Measurements from ENCODE around the gene RGR. TPM values are rescaled to one million over a fixed set of nuclear protein-coding genes. Genes with fewer than 3 reads are reported as not detected.

RGR gene
- polyA plus RNA-seq, 3 donors = not detected

DNA sequence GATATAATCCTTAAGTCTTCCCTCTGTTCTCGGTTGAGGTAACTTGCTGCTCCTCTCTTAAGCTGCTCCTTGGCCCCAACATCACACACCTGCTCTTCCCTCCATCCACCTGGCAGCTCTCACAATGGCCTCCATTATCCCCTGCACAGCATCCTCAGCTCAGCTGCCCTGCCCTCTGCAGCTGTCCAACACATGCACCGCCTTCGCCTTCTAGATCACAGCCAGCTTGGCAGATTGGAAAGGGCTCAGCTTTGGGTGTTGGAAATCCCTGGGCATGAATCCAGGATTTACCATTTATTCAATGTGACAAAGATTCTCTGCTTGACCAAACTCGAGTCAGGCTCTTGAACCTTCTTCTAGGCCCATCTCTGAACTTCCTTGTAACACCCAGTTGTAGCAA is 20.6 kb downstream of the RGR start:
- H3K4me2 ChIP-seq (replicated peaks; ENCODE audit: extremely low read depth, low read length, poor library complexity, severe bottlenecking) = no peak overlapping the region
- TF ChIP-seq, protein P1, sequence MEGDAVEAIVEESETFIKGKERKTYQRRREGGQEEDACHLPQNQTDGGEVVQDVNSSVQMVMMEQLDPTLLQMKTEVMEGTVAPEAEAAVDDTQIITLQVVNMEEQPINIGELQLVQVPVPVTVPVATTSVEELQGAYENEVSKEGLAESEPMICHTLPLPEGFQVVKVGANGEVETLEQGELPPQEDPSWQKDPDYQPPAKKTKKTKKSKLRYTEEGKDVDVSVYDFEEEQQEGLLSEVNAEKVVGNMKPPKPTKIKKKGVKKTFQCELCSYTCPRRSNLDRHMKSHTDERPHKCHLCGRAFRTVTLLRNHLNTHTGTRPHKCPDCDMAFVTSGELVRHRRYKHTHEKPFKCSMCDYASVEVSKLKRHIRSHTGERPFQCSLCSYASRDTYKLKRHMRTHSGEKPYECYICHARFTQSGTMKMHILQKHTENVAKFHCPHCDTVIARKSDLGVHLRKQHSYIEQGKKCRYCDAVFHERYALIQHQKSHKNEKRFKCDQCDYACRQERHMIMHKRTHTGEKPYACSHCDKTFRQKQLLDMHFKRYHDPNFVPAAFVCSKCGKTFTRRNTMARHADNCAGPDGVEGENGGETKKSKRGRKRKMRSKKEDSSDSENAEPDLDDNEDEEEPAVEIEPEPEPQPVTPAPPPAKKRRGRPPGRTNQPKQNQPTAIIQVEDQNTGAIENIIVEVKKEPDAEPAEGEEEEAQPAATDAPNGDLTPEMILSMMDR (IDR thresholded peaks at IDR 0.05) = no peak
- H3K4me1 Mint-ChIP-seq = no peaks in the 10 kb centered on the region
- no peak for DNase-seq
- no peak overlapping the region for H3K27ac Mint-ChIP-seq
- H3K4me1 ChIP-seq (ENCODE audit: control insufficient read depth in 1 of 2, insufficient read depth in 2 of 2, low read length in 2 of 2) = no peaks in the 10 kb centered on the region
- 87% methylated on average over 4 of the region's 4 CpGs for WGBS (ENCODE audit: insufficient coverage)
- no peaks in the 10 kb centered on the region for H3K36me3 Mint-ChIP-seq
- intact Hi-C loops (cut with micrococcal nuclease) = loop anchor here in 1 of 2 donors (2.0 kb wide), 1 partner anchor 271 kb away; no protein-coding TSS in a partner anchor
- H3K9me3 ChIP-seq (replicated peaks in 1 of 2; ENCODE audit: control insufficient read depth in 1 of 2, insufficient read depth in 1 of 2, low read length in 2 of 2) = no peaks in the 10 kb centered on the region
- no peak overlapping the region for H3K4me3 ChIP-seq (replicated peaks in 1 of 3; ENCODE audit: low read depth in 2 of 3, low read length in 3 of 3)
- H3K4me3 Mint-ChIP-seq = no peak overlapping the region
- H3K36me3 ChIP-seq (replicated peaks in 1 of 2; ENCODE audit: control insufficient read depth in 1 of 2, insufficient read depth in 2 of 2, low read length in 2 of 2) = no peaks in the 10 kb centered on the region
- H3K9me3 Mint-ChIP-seq = no peaks in the 10 kb centered on the region
- H4K20me1 ChIP-seq (ENCODE audit: insufficient read depth, low read length) = no peaks in the 10 kb centered on the region
- H3K9ac ChIP-seq (ENCODE audit: insufficient read depth, low read length, poor library complexity, severe bottlenecking) = no peak overlapping the region
- H3K79me2 ChIP-seq (ENCODE audit: insufficient read depth, low read length) = no peaks in the 10 kb centered on the region
- no peak overlapping the region for H3K27ac ChIP-seq (ENCODE audit: low read depth in 1 of 2, low read length in 2 of 2)
- peaks cover 2 to 5% (median 5%) of the 10 kb centered on the region in 3 donors for H3K27me3 Mint-ChIP-seq (ENCODE audit: low read depth in 3 of 3)
- H3K27me3 ChIP-seq (ENCODE audit: control insufficient read depth in 2 of 2, insufficient read depth in 2 of 2, low read length in 2 of 2) = no peaks in the 10 kb centered on the region
- H2AFZ ChIP-seq (ENCODE audit: insufficient read depth, low read depth, low read length, poor library complexity, severe bottlenecking) = no peak overlapping the region

DNA sequence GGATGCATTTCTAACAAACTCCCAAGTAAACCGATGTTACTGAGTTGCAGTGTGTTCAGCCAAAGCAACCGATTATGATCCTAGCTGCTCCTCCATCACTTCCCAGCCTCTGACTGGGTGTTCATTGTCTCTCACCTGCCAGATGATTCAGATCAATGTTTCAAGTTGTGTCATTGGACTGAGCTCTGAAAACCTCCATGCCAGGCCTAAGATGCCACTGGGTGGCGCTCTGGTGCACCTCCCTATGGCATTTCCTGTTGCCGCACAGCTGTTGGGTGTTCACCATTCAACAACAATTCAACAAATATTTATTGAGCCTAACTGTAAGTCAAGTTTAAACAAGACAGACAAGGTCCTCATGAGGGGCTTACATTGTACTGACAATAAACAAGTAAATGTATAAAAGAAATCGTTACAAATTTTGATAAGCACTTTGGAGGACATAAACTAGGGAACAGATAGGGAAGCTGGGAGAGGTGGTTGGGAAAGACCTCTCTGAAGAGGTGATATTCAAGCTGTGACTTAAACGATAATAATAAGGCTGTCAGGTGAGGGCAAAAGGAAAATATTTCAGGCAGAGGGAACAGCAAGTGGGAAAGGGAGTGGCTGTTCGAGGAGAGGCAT is 22.8 kb downstream of the RGR start:
- H3K79me2 ChIP-seq (ENCODE audit: insufficient read depth, low read length) = no peaks in the 10 kb centered on the region
- H4K20me1 ChIP-seq (ENCODE audit: insufficient read depth, low read length) = no peaks in the 10 kb centered on the region
- no peaks in the 10 kb centered on the region for H3K36me3 Mint-ChIP-seq
- intact Hi-C loops (cut with micrococcal nuclease) = no loop called here
- no peak overlapping the region for H3K27ac Mint-ChIP-seq
- TF ChIP-seq, protein P1 (IDR thresholded peaks at IDR 0.05) = peak; percentile 60
- H2AFZ ChIP-seq (ENCODE audit: insufficient read depth, low read depth, low read length, poor library complexity, severe bottlenecking) = no peak overlapping the region
- H3K4me1 Mint-ChIP-seq = no peaks in the 10 kb centered on the region
- peaks cover under 1 to 5% (median 5%) of the 10 kb centered on the region in 3 donors for H3K27me3 Mint-ChIP-seq (ENCODE audit: low read depth in 3 of 3)
- H3K9ac ChIP-seq (ENCODE audit: insufficient read depth, low read length, poor library complexity, severe bottlenecking) = no peak overlapping the region
- no peak overlapping the region for H3K4me2 ChIP-seq (replicated peaks; ENCODE audit: extremely low read depth, low read length, poor library complexity, severe bottlenecking)
- H3K27me3 ChIP-seq (ENCODE audit: control insufficient read depth in 2 of 2, insufficient read depth in 2 of 2, low read length in 2 of 2) = no peaks in the 10 kb centered on the region
- H3K4me1 ChIP-seq (ENCODE audit: control insufficient read depth in 1 of 2, insufficient read depth in 2 of 2, low read length in 2 of 2) = no peaks in the 10 kb centered on the region
- WGBS (ENCODE audit: insufficient coverage) = 48% methylated on average over 7 of the region's 7 CpGs
- no peaks in the 10 kb centered on the region for H3K9me3 Mint-ChIP-seq
- no peak overlapping the region for H3K4me3 ChIP-seq (replicated peaks in 1 of 3; ENCODE audit: low read depth in 2 of 3, low read length in 3 of 3)
- H3K36me3 ChIP-seq (replicated peaks in 1 of 2; ENCODE audit: control insufficient read depth in 1 of 2, insufficient read depth in 2 of 2, low read length in 2 of 2) = no peaks in the 10 kb centered on the region
- H3K27ac ChIP-seq (ENCODE audit: low read depth in 1 of 2, low read length in 2 of 2) = no peak overlapping the region
- H3K9me3 ChIP-seq (replicated peaks in 1 of 2; ENCODE audit: control insufficient read depth in 1 of 2, insufficient read depth in 1 of 2, low read length in 2 of 2) = no peaks in the 10 kb centered on the region
- H3K4me3 Mint-ChIP-seq = no peak overlapping the region
- DNase-seq = peak in 2 of 3 donors; percentile 4 to 17

Measured in CD14-positive monocyte (primary cell).